Activated B cell treated with CpG ODN at 0.5 μM for 24 hours (primary cell): ENCODE data around the gene PCTP. TPM values are rescaled to one million over a fixed set of nuclear protein-coding genes. Genes with fewer than 3 reads are reported as not detected.

ENCODE experiments used
- ATAC-seq: fragments of 200-7000 bp; cut with Tn5 transposase; one replicate; pipeline ENCODE4 v1.10.0; 2021; ENCODE audit warnings: low read depth, mild to moderate bottlenecking, moderate library complexity
- CTCF ChIA-PET: fragments of 350-600 bp; sonication (Branson Sonifier 250); formaldehyde crosslinking; loops from one replicate; lab custom pipeline; 2021; ENCODE audit warnings: antibody characterized with exemption; lab: Charles Lee
- POLR2A ChIA-PET: fragments of 350-600 bp; sonication (Branson Sonifier 250); formaldehyde crosslinking; loops from one replicate; lab custom pipeline; 2021; ENCODE audit warnings: antibody characterized with exemption; lab: Charles Lee
- DNase-seq: peaks from one replicate; pipeline ENCODE4 v3.0.0; 2022
- H3K27ac Mint-ChIP-seq: one replicate; pipeline ENCODE4 v1.8.0; 2020; ENCODE audit warnings: mixed read lengths
- H3K27me3 Mint-ChIP-seq: one replicate; pipeline ENCODE4 v1.8.0; 2021; ENCODE audit warnings: mixed read lengths
- H3K36me3 Mint-ChIP-seq: one replicate; pipeline ENCODE4 v1.8.0; 2021; ENCODE audit warnings: low read depth, mixed read lengths
- H3K4me1 Mint-ChIP-seq: one replicate; pipeline ENCODE4 v1.8.0; 2021; ENCODE audit warnings: mixed read lengths
- H3K4me3 Mint-ChIP-seq: one replicate; pipeline ENCODE4 v1.8.0; 2020; ENCODE audit warnings: mild to moderate bottlenecking, mixed read lengths
- H3K9me3 Mint-ChIP-seq: one replicate; pipeline ENCODE4 v1.8.0; 2020; ENCODE audit warnings: mixed read lengths
- intact Hi-C: fragments of 100-400 bp; cut with micrococcal nuclease; formaldehyde crosslinking; loops from one replicate; pipeline ENCODE4 v1.15.1; 2024
- total RNA-seq: library from RNA; stranded (reverse); gene quantifications from 2 replicates; pipeline ENCODE4 v1.2.3, GENCODE V29; 2022
- TF ChIP-seq, protein P1 (sequence below): fragments of 200-600 bp; IDR thresholded peaks from one replicate; pipeline ENCODE4 v1.8.0; 2022; ENCODE audit warnings: antibody characterized with exemption, mild to moderate bottlenecking

PCTP gene
- total RNA-seq, 1 donor from 2014 or later, result 9.0 TPM

DNA sequence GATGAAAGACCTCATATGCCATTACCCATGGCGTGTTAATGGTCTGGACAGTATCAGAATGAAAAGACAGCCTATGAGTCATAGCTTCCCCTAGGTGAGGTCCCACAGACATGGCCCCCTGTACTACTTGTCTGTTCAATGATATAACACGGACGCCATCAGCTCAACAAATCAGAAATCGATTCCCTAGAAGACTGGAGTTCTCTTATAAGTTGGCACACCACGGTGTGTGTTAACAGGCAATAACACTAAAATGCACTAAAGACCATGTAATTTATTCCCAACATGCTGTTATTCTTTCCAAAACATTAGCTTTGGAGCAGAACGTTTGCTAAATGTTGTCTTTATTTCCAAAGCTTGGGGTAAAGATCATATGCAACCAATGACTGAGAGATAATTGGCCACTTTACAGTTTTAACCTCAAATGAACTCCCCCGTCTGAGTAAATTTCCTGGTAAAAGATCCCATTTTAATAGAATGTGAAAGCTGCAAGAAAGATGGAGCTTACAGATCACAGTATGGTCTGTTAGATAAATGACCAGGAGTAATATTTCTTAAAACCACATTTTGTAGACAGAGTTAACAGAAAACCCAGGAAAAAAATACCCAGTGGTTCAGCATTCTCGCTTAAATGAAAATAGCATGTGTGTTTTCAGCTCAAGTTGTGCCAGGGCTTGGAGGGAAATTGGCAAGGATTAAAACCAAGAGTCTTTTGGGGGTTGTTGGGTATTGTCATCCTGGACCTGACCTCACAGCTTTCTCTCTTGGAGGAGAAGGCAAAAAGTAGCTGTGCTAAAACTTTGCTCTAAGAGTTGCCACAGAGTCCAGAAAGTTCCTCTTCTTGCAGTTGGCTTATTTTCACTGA is 65.9 kb downstream of the PCTP start:
- Mint-ChIP-seq H3K27ac (no peak overlapping the region), H3K27me3 (peaks cover 13% of the 10 kb centered on the region)
- POLR2A ChIA-PET, result no interaction called here

DNA sequence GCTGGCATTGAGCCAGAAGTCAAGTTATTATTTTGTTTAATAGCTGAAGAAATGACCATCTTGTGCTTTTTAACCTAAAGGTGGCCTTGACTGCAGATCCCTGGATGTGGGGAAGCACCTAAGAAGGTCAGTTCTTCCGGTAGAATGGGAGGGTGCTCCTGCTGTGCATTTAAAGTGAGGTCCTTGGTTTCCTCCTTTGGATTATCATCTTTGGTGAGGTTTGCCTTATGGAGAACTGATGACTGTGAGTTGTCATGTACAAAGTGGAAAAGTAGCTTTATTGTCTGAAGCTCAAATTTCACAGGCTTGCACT is 66.5 kb downstream of the PCTP start:
- Mint-ChIP-seq H3K36me3 (no peaks in the 10 kb centered on the region), H3K9me3 (peaks cover 4% of the 10 kb centered on the region), H3K27ac (no peak overlapping the region), H3K4me3 (no peak overlapping the region), H3K4me1 (peaks cover 8% of the 10 kb centered on the region), H3K27me3 (peaks cover 13% of the 10 kb centered on the region)
- CTCF ChIA-PET, result no interaction called here
- intact Hi-C loops, result no loop called here
- POLR2A ChIA-PET, result no interaction called here
- ATAC-seq, result no peak
- DNase-seq, result no peak
- TF ChIP-seq, protein P1, sequence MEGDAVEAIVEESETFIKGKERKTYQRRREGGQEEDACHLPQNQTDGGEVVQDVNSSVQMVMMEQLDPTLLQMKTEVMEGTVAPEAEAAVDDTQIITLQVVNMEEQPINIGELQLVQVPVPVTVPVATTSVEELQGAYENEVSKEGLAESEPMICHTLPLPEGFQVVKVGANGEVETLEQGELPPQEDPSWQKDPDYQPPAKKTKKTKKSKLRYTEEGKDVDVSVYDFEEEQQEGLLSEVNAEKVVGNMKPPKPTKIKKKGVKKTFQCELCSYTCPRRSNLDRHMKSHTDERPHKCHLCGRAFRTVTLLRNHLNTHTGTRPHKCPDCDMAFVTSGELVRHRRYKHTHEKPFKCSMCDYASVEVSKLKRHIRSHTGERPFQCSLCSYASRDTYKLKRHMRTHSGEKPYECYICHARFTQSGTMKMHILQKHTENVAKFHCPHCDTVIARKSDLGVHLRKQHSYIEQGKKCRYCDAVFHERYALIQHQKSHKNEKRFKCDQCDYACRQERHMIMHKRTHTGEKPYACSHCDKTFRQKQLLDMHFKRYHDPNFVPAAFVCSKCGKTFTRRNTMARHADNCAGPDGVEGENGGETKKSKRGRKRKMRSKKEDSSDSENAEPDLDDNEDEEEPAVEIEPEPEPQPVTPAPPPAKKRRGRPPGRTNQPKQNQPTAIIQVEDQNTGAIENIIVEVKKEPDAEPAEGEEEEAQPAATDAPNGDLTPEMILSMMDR, result no peak

More for the DNA sequence above, 65.9 kb downstream of the PCTP start:
- H3K4me1 Mint-ChIP-seq, result peaks cover 8% of the 10 kb centered on the region
- peaks cover 4% of the 10 kb centered on the region for H3K9me3 Mint-ChIP-seq
- CTCF ChIA-PET, result no interaction called here
- intact Hi-C loops, result no loop called here
- no peaks in the 10 kb centered on the region for H3K36me3 Mint-ChIP-seq
- ATAC-seq, result no peak
- TF ChIP-seq, protein P1, result no peak
- DNase-seq, result no peak
- no peak overlapping the region for H3K4me3 Mint-ChIP-seq

DNA sequence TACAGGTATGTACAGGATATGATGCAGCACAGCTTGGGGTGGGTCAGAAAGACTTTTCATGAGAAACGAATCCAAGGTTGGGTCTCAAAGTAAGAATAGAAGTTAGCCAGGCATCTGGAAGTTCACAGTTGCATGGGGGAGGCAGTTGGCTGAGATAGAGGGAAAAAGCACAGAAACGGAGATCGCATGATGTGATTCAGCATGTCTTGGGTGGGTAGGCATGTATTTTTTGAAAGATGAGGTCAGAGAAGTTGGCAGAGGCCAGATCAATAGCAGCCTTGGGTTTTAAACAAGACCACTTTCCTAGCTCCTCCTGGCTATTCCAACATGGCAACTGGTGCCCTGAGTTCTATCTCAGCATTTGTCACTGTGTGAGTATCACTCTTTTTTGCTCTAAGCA is 67.2 kb downstream of the PCTP start:
- no peak overlapping the region for H3K4me3 Mint-ChIP-seq
- TF ChIP-seq, protein P1, result no peak
- H3K27ac Mint-ChIP-seq, result no peak overlapping the region
- DNase-seq (no peak), ATAC-seq (no peak)
- ChIA-PET CTCF (no interaction called here), POLR2A (no interaction called here)
- peaks cover 4% of the 10 kb centered on the region for H3K9me3 Mint-ChIP-seq
- H3K4me1 Mint-ChIP-seq, result peaks cover 8% of the 10 kb centered on the region
- no peaks in the 10 kb centered on the region for H3K36me3 Mint-ChIP-seq
- H3K27me3 Mint-ChIP-seq, result peaks cover 13% of the 10 kb centered on the region
- intact Hi-C loops, result no loop called here

DNA sequence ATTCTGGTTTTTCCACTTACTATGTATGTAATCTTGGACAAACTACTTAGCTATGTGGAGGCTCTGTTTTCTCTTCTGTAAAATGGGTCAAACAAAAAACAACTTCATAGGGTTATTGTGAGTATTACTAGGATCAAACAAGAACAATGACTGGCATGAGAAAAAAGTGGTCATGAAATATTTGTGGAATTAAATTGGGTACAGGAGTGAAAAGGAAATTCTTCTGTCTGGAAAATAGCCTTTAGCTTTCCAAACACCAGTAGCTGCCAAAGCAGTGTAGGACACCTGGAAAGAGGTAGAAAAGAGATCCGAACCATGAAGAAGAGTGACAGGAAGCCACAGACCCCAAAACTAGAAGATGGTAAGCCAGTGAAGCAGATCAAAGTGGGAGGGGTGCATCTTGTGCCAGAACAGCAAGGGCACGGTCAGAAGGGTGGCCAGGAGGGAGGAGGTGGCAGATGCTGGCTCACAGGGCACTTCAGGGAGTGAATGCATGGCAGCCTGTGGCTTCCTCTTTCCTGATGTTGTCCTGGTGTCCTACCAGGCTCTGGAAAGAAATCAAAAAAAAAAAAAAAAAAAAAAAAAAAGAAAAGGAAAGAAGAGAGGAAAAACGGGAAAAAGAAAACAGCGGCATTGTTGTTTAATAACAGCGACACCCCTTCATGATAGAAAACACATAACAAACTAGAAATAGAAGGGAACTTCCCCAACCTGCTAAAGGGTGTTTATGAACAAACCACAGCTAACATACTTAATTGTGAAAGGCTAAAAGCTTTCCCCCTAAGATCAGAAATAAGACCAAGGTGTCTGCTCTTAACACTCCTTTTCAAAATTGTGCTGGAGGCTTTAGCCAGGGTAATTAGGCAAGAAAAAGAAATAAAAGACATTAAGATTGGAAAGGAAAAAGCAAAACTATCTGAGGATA is 67.9 kb downstream of the PCTP start:
- no peak for DNase-seq
- H3K27ac Mint-ChIP-seq, result no peak overlapping the region
- no peak overlapping the region for H3K4me3 Mint-ChIP-seq
- intact Hi-C loops, result no loop called here
- ATAC-seq, result no peak
- TF ChIP-seq, protein P1, result no peak
- H3K36me3 Mint-ChIP-seq, result no peaks in the 10 kb centered on the region
- CTCF ChIA-PET, result no interaction called here
- peaks cover 4% of the 10 kb centered on the region for H3K9me3 Mint-ChIP-seq
- peaks cover 13% of the 10 kb centered on the region for H3K27me3 Mint-ChIP-seq
- POLR2A ChIA-PET, result no interaction called here
- H3K4me1 Mint-ChIP-seq, result peaks cover 8% of the 10 kb centered on the region

DNA sequence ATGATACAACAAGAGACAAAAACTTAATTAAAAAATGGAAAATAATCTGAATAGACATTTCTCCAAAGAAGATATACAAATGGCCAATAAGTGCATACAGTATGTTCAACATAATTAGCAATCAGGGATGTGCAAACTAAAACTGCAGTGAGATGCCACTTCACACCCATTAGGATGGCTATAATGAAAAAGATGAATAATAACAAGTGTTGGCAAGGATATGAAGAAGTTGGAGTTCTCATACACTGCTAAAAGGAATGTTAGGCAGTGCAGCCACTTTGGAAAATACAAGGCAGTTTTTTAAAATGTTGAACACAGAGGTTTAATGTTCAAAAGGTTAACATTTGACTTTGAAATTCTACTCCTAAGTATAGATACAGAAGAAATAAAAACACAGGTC is 69.8 kb downstream of the PCTP start:
- Mint-ChIP-seq H3K9me3 (peaks cover 4% of the 10 kb centered on the region), H3K27ac (no peak overlapping the region), H3K27me3 (peaks cover 11% of the 10 kb centered on the region), H3K4me1 (peaks cover 8% of the 10 kb centered on the region), H3K36me3 (no peaks in the 10 kb centered on the region), H3K4me3 (no peak overlapping the region)
- TF ChIP-seq, protein P1, result no peak
- intact Hi-C loops, result loop anchor here (10.0 kb wide), 1 partner anchor 64 kb away; no protein-coding TSS in a partner anchor
- ChIA-PET CTCF (no interaction called here), POLR2A (no interaction called here)
- ATAC-seq, result no peak
- no peak for DNase-seq
